Dedifferentiated amniotic fluid mesenchymal stem cell (primary cell): ENCODE data around the gene RXFP3.
"Not testable (repeated sequence)": the region's sequence is repeated elsewhere in the genome, so short reads cannot be mapped to it uniquely, and the experiment has no call there.

Experiments
- DNase-seq: peaks from one replicate; pipeline ENCODE4 v3.0.0-alpha.2; 2016; ENCODE audit errors: extremely low spot score

RXFP3 gene

GRCh38 chr5:33934176-33934575 lies 2.0 kb upstream of the RXFP3 start:
- no peak for DNase-seq

- peak; percentile 48 for DNase-seq
Measured at GRCh38 chr5:33936004-33936380, 194 bp upstream of the RXFP3 start.

- no peak for DNase-seq
Measured at GRCh38 chr5:33937017-33937706, 976 bp downstream of the RXFP3 start.

GRCh38 chr5:33937707-33938506 lies 1.7 kb downstream of the RXFP3 start:
- no peak for DNase-seq

GRCh38 chr5:33938507-33938796 lies 2.3 kb downstream of the RXFP3 start:
- DNase-seq = no peak

- DNase-seq = no peak
Measured at GRCh38 chr5:33938881-33939280, 2.7 kb downstream of the RXFP3 start.

- DNase-seq = no peak
Measured at GRCh38 chr5:33939556-33940262, 3.5 kb downstream of the RXFP3 start.

- DNase-seq = no peak
Measured at GRCh38 chr5:33941090-33941489, 4.9 kb downstream of the RXFP3 start.

- DNase-seq = no peak
Measured at GRCh38 chr5:33944543-33945132, 8.5 kb downstream of the RXFP3 start.

GRCh38 chr5:33952175-33952574 lies 16.0 kb downstream of the RXFP3 start:
- DNase-seq = not testable (repeated sequence)

GRCh38 chr5:33957577-33958150 lies 21.5 kb downstream of the RXFP3 start:
- DNase-seq = no peak

- no peak for DNase-seq
Measured at GRCh38 chr5:33958176-33958575, 22.0 kb downstream of the RXFP3 start.

GRCh38 chr5:33964132-33964700 lies 28.0 kb downstream of the RXFP3 start:
- no peak for DNase-seq

- no peak for DNase-seq
Measured at GRCh38 chr5:33966805-33967204, 30.6 kb downstream of the RXFP3 start.

- DNase-seq = no peak
Measured at GRCh38 chr5:33968211-33969005, 32.2 kb downstream of the RXFP3 start.

- peak; percentile 59 for DNase-seq
Measured at GRCh38 chr5:33969572-33970452, 33.6 kb downstream of the RXFP3 start.

GRCh38 chr5:33973271-33973670 lies 37.1 kb downstream of the RXFP3 start:
- DNase-seq = no peak

GRCh38 chr5:33975852-33976251 lies 39.7 kb downstream of the RXFP3 start:
- DNase-seq = peak; percentile 24

- DNase-seq = no peak
Measured at GRCh38 chr5:33976307-33976706, 40.1 kb downstream of the RXFP3 start.

GRCh38 chr5:33978306-33978705 lies 42.1 kb downstream of the RXFP3 start:
- no peak for DNase-seq
